Fibroblast of the aortic adventitia (primary cell): ENCODE measurements around the gene GNG2. TPM values are rescaled to one million over a fixed set of nuclear protein-coding genes. Genes with fewer than 3 reads are reported as not detected.

Source experiments
- DNase-seq: peaks from one replicate; pipeline ENCODE4 v3.0.0-alpha.2; 2010; ENCODE audit warnings: low read depth
- H3K4me3 ChIP-seq: 2 replicates; pipeline ENCODE4 v1.5.1; 2011; ENCODE audit warnings: low read depth, mild to moderate bottlenecking, control low read depth, low read length, moderate library complexity
- CTCF ChIP-seq: IDR thresholded peaks from 2 replicates; pipeline ENCODE4 v1.5.1; 2011; ENCODE audit warnings: mild to moderate bottlenecking, low read length, control low read depth, inconsistent platforms; ENCODE audit not compliant: insufficient read depth
- total RNA-seq: library from RNA; depleted of rRNA; stranded (reverse); fragments of >200 nt; gene quantifications from 2 replicates; pipeline ENCODE4 v1.2.3, GENCODE V29; 2012; ENCODE audit warnings: low replicate concordance

GNG2 gene
- 10.0 and 15.7 TPM in 2 replicates for total RNA-seq

GRCh38 chr14:51860164-51860824, at the start of gene GNG2:
TSS of gene GNG2 (plus strand) at chr14:51860612. CDS start at chr14:51950679, 90,067 bp downstream.
- DNase-seq: peak; percentile 56
- TF ChIP-seq CTCF: no peak
- peak within 1 kb of the TSS; percentile 55 for H3K4me3 ChIP-seq

DNA sequence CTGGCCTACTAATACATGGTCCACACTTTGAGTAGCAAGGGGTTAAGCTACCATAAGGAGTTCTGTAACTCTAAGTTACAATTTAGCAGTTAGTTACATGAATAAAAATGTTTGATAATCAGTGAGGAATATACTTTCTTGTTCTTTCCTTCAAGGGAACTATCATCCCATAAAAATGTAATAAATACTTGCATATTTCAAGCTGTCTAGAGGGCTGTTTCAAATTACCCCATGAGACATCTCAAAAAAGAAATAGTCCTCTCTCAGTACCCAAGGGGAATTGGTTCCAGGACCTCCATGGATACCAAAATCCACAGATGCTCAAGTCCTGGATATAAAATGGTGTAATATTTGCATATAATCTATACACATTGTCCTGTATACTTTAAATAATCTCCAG, 48.7 kb upstream of the GNG2 start:
- H3K4me3 ChIP-seq: no peak overlapping the region
- TF ChIP-seq CTCF: no peak
- DNase-seq: no peak

GRCh38 chr14:51816031-51816430, 44.4 kb upstream of the GNG2 start:
- no peak overlapping the region for H3K4me3 ChIP-seq
- TF ChIP-seq CTCF: no peak

DNA sequence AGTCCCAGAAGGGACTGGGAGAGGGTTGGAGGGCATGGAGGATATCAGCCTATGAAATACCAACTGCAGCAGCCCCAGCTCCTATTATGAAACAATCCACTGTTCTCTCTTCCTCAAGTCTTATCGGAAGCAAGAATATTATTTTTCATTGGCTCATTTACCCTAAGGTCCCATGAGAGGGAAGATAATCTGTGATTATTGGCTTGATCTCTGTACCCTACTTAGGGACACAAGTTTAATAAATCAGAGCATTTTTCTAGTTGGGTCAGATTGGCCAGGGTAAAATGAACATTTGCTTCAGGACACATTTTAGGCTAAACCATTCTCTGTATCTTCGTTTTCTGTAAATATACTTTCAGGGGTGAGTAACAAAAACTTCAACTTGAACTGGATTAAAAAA, 43.1 kb upstream of the GNG2 start:
- no peak for DNase-seq
- TF ChIP-seq CTCF: no peak
- no peak overlapping the region for H3K4me3 ChIP-seq

More at GRCh38 chr14:51816031-51816430, 44.4 kb upstream of the GNG2 start:
- no peak for DNase-seq

GRCh38 chr14:51818748-51819380, 41.5 kb upstream of the GNG2 start:
- TF ChIP-seq CTCF: no peak
- no peak for DNase-seq
- no peak overlapping the region for H3K4me3 ChIP-seq

- TF ChIP-seq CTCF: no peak
- H3K4me3 ChIP-seq: no peak overlapping the region
- DNase-seq: peak; percentile 29
These were observed 38.6 kb upstream of the GNG2 start for GRCh38 chr14:51821822-51822221.

DNA sequence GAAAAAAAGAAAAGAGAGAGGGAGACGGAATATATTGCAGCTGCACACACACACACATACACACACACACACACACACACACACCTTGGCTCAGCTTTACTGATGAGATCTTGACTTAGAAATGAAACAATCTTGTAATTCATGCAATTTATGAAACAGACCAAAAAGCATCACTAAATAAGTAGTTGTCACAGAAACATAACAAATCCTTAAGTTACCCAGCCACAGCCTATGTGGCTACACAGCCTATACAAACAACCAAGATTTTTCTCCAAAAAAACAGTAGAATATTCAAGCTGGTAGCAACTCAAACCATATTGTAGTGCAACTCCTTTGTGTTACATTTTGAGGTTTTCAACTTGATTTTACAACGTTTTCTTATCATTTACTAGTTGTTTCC, 37.9 kb upstream of the GNG2 start:
- no peak overlapping the region for H3K4me3 ChIP-seq
- TF ChIP-seq CTCF: no peak
- DNase-seq: no peak
